ENCODE data around the gene CDK9.
"Not testable (repeated sequence)": the region's sequence is repeated elsewhere in the genome, so short reads cannot be mapped to it uniquely, and the experiment has no call there.

CDK9 gene

GRCh38 chr9:127829205-127829906 lies 43.5 kb downstream of the CDK9 start:
- peaks cover 34% of the 10 kb centered on the region for H3K4me1 ChIP-seq (ENCODE audit: control insufficient read depth, insufficient read depth, low read length)
- H3K27ac ChIP-seq (ENCODE audit: low read length): no peak overlapping the region
- no peak overlapping the region for H3K4me3 ChIP-seq (ENCODE audit: low read length in 2 of 2)
- H3K36me3 ChIP-seq (ENCODE audit: control insufficient read depth in 2 of 2, insufficient read depth in 2 of 2, low read length in 2 of 2): peaks cover 0 to 3% of the 10 kb centered on the region in 2 donors
- H3K27me3 ChIP-seq (ENCODE audit: control insufficient read depth in 1 of 2, insufficient read depth in 2 of 2, low read length in 2 of 2): peaks cover 17 to 24% of the 10 kb centered on the region in 2 donors
- H3K9me3 ChIP-seq (ENCODE audit: control insufficient read depth in 2 of 2, low read length in 2 of 2): no peaks in the 10 kb centered on the region
- H3K9ac ChIP-seq (ENCODE audit: low read length in 2 of 2): no peak overlapping the region

- Histone ChIP-seq H3K4me3 (ENCODE audit: low read length in 2 of 2) (no peak overlapping the region), H3K9ac (ENCODE audit: low read length in 2 of 2) (no peak overlapping the region), H3K36me3 (ENCODE audit: control insufficient read depth in 2 of 2, insufficient read depth in 2 of 2, low read length in 2 of 2) (no peaks in the 10 kb centered on the region), H3K9me3 (ENCODE audit: control insufficient read depth in 2 of 2, low read length in 2 of 2) (no peaks in the 10 kb centered on the region), H3K27me3 (ENCODE audit: control insufficient read depth in 1 of 2, insufficient read depth in 2 of 2, low read length in 2 of 2) (peaks cover 10% of the 10 kb centered on the region in 2 donors), H3K27ac (ENCODE audit: low read length) (no peak overlapping the region), H3K4me1 (ENCODE audit: control insufficient read depth, insufficient read depth, low read length) (peaks cover 31% of the 10 kb centered on the region)
These were observed 46.4 kb downstream of the CDK9 start for GRCh38 chr9:127832248-127832647.

DNA sequence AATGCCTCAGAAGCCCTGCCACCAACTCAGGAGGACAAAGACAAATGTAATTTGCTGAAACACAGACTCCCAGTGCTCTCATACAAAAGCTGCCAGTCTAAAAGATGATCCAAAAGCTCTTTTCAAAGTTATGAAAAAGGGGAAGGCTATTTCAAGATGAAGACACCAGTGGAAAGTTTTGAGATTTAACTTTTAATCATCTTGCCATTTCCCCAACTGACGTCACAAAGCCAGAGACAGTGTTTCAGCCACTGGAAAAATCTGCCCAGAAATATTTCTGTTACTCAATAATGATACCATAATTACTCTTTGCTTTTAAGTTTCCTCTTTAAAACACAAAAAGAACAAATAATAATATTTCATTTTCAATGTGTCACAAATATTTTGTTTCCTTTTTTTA lies 47.7 kb downstream of the CDK9 start:
- Histone ChIP-seq H3K27me3 (ENCODE audit: control insufficient read depth in 1 of 2, insufficient read depth in 2 of 2, low read length in 2 of 2) (peaks cover 4 to 5% of the 10 kb centered on the region in 2 donors), H3K36me3 (ENCODE audit: control insufficient read depth in 2 of 2, insufficient read depth in 2 of 2, low read length in 2 of 2) (no peaks in the 10 kb centered on the region), H3K4me1 (ENCODE audit: control insufficient read depth, insufficient read depth, low read length) (peaks cover 32% of the 10 kb centered on the region), H3K9me3 (ENCODE audit: control insufficient read depth in 2 of 2, low read length in 2 of 2) (no peaks in the 10 kb centered on the region), H3K4me3 (ENCODE audit: low read length in 2 of 2) (no peak overlapping the region), H3K27ac (ENCODE audit: low read length) (no peak overlapping the region), H3K9ac (ENCODE audit: low read length in 2 of 2) (no peak overlapping the region)

GRCh38 chr9:127835991-127836516 lies 50.2 kb downstream of the CDK9 start:
- no peaks in the 10 kb centered on the region for H3K27me3 ChIP-seq (ENCODE audit: control insufficient read depth in 1 of 2, insufficient read depth in 2 of 2, low read length in 2 of 2)
- no peaks in the 10 kb centered on the region for H3K9me3 ChIP-seq (ENCODE audit: control insufficient read depth in 2 of 2, low read length in 2 of 2)
- no peaks in the 10 kb centered on the region for H3K36me3 ChIP-seq (ENCODE audit: control insufficient read depth in 2 of 2, insufficient read depth in 2 of 2, low read length in 2 of 2)
- H3K27ac ChIP-seq (ENCODE audit: low read length): peak overlapping the region; percentile 37
- no peak overlapping the region for H3K4me3 ChIP-seq (ENCODE audit: low read length in 2 of 2)
- H3K9ac ChIP-seq (ENCODE audit: low read length in 2 of 2): peak overlapping the region in 1 of 2 donors; percentile 51
- H3K4me1 ChIP-seq (ENCODE audit: control insufficient read depth, insufficient read depth, low read length): peaks cover 33% of the 10 kb centered on the region

DNA sequence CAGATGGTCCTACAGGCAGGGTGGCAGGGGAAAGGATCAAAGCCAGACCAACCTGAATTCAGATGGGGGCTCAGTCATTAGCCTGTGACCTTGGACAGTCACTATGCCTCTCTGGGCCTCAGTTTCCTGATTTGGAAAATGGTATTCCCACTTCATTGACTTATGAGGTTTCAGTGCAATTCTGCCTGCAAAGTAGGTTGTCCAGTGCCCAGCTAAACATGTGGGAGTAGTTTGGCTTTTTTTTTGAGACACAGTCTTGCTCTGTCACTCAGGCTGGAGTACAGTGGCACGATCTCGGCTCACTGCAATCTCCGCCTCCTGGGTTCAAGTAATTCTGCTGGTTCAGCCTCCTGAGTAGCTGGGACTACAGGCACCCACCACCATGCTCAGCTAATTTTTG lies 50.7 kb downstream of the CDK9 start:
- not testable (repeated sequence) for H3K27ac ChIP-seq (ENCODE audit: low read length); H3K27me3 ChIP-seq (ENCODE audit: control insufficient read depth in 1 of 2, insufficient read depth in 2 of 2, low read length in 2 of 2); H3K9me3 ChIP-seq (ENCODE audit: control insufficient read depth in 2 of 2, low read length in 2 of 2); H3K36me3 ChIP-seq (ENCODE audit: control insufficient read depth in 2 of 2, insufficient read depth in 2 of 2, low read length in 2 of 2); H3K4me3 ChIP-seq (ENCODE audit: low read length in 2 of 2)
- Histone ChIP-seq H3K4me1 (ENCODE audit: control insufficient read depth, insufficient read depth, low read length) (peaks cover 33% of the 10 kb centered on the region), H3K9ac (ENCODE audit: low read length in 2 of 2) (peak overlapping the region in 1 of 2 donors; percentile 51)

DNA sequence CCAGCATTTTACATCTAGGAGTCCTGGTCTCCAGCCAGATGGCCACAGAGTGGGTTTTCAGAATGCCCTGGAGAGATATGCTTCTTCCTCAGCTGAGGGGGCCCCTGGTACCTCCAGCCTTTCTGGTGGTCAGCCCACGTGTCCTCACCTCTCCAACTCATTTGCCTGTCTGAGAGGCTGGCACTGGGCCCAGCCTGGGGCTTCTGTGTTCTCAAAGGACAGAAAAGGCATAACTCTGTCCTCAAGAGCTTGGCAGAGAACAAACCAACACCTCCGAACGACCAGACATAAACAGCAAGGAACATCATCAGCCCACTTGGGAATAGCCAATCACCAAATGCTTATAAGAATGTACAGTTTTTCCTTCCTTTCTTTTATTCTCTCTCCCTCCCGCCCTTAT lies 51.5 kb downstream of the CDK9 start:
- H3K9ac ChIP-seq (ENCODE audit: low read length in 2 of 2): no peak overlapping the region
- H3K27me3 ChIP-seq (ENCODE audit: control insufficient read depth in 1 of 2, insufficient read depth in 2 of 2, low read length in 2 of 2): no peaks in the 10 kb centered on the region
- H3K4me3 ChIP-seq (ENCODE audit: low read length in 2 of 2): no peak overlapping the region
- peaks cover 33% of the 10 kb centered on the region for H3K4me1 ChIP-seq (ENCODE audit: control insufficient read depth, insufficient read depth, low read length)
- no peaks in the 10 kb centered on the region for H3K9me3 ChIP-seq (ENCODE audit: control insufficient read depth in 2 of 2, low read length in 2 of 2)
- H3K36me3 ChIP-seq (ENCODE audit: control insufficient read depth in 2 of 2, insufficient read depth in 2 of 2, low read length in 2 of 2): no peaks in the 10 kb centered on the region
- H3K27ac ChIP-seq (ENCODE audit: low read length): no peak overlapping the region

DNA sequence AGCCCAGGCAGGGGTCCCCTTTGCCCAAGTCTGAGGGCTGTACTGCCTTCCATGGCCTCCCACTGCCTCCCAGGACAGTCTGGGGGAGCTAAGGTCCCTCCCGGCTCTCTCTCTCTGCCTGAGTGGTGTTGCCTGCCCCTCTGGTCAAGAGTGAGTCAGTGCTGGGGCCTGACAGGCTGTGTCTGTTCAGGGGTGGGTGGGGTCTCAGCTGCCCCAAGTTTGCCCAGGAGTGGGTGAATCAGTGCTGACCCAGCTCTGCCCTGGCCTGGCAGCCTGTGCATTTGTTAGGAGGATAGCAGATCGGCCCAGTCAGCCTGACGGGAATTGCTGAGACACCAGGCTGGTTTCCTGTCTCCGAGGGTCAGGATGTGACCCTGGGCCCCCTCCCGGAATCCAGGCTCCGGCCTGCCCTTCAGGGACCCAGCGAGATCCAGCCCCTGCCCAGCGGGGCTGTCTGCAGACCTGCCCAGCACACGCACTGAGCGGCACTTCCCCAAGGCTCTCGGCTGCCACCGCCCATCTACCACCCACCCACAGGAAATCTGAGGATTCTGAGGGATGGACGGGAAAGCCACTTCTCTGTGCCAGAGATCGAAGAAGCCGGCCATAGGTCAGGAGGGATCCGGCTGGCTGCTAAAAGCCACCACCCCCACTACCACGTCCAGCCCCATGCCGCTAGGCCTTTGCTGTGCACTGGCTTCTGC lies 52.7 kb downstream of the CDK9 start:
- peak overlapping the region; percentile 69 for H3K27ac ChIP-seq (ENCODE audit: low read length)
- peak overlapping the region in 1 of 2 donors; percentile 32 for H3K9ac ChIP-seq (ENCODE audit: low read length in 2 of 2)
- no peaks in the 10 kb centered on the region for H3K9me3 ChIP-seq (ENCODE audit: control insufficient read depth in 2 of 2, low read length in 2 of 2)
- peaks cover 27% of the 10 kb centered on the region for H3K4me1 ChIP-seq (ENCODE audit: control insufficient read depth, insufficient read depth, low read length)
- no peak overlapping the region for H3K4me3 ChIP-seq (ENCODE audit: low read length in 2 of 2)
- no peaks in the 10 kb centered on the region for H3K27me3 ChIP-seq (ENCODE audit: control insufficient read depth in 1 of 2, insufficient read depth in 2 of 2, low read length in 2 of 2)
- no peaks in the 10 kb centered on the region for H3K36me3 ChIP-seq (ENCODE audit: control insufficient read depth in 2 of 2, insufficient read depth in 2 of 2, low read length in 2 of 2)

Measured in stomach smooth muscle (tissue), 2 donors.